IPS-15b (cell line): ENCODE data around the gene PARVB.

Experiments used
- H3K27me3 ChIP-seq: one replicate; pipeline ENCODE4 v1.6.1; 2013; ENCODE audit warnings: low read length; ENCODE audit not compliant: control insufficient read depth, insufficient read depth
- H3K36me3 ChIP-seq: one replicate; pipeline ENCODE4 v1.6.1; 2013; ENCODE audit warnings: low read length; ENCODE audit not compliant: control insufficient read depth, insufficient read depth
- H3K4me1 ChIP-seq: one replicate; pipeline ENCODE4 v1.6.1; 2013; ENCODE audit warnings: mild to moderate bottlenecking, low read length; ENCODE audit not compliant: control insufficient read depth, insufficient read depth
- H3K4me3 ChIP-seq: one replicate; pipeline ENCODE4 v1.5.1; 2013; ENCODE audit warnings: low read depth, low read length
- H3K9ac ChIP-seq: one replicate; pipeline ENCODE4 v1.6.1; 2013; ENCODE audit warnings: low read depth, mild to moderate bottlenecking, low read length
- H3K9me3 ChIP-seq: one replicate; pipeline ENCODE4 v1.6.1; 2013; ENCODE audit warnings: mild to moderate bottlenecking, low read length; ENCODE audit not compliant: control insufficient read depth, insufficient read depth

PARVB gene

GRCh38 chr22:44206330-44206645 lies 182.2 kb downstream of the PARVB start:
- no peak overlapping the region for H3K4me3 ChIP-seq

GRCh38 chr22:44206696-44207095 lies 182.6 kb downstream of the PARVB start:
- Histone ChIP-seq H3K4me3 (no peak overlapping the region), H3K9ac (no peak overlapping the region), H3K36me3 (no peaks in the 10 kb centered on the region), H3K9me3 (no peaks in the 10 kb centered on the region), H3K27me3 (no peaks in the 10 kb centered on the region), H3K4me1 (no peaks in the 10 kb centered on the region)

More at GRCh38 chr22:44206330-44206645, 182.2 kb downstream of the PARVB start:
- no peaks in the 10 kb centered on the region for H3K27me3 ChIP-seq
- H3K36me3 ChIP-seq = no peaks in the 10 kb centered on the region
- H3K9me3 ChIP-seq = no peaks in the 10 kb centered on the region
- H3K9ac ChIP-seq = no peak overlapping the region
- no peaks in the 10 kb centered on the region for H3K4me1 ChIP-seq

GRCh38 chr22:44207173-44207980 lies 183.3 kb downstream of the PARVB start:
- no peaks in the 10 kb centered on the region for H3K4me1 ChIP-seq
- H3K27me3 ChIP-seq = no peaks in the 10 kb centered on the region
- H3K4me3 ChIP-seq = no peak overlapping the region
- H3K36me3 ChIP-seq = no peaks in the 10 kb centered on the region
- H3K9ac ChIP-seq = no peak overlapping the region
- H3K9me3 ChIP-seq = no peaks in the 10 kb centered on the region

GRCh38 chr22:44207981-44208317 lies 183.8 kb downstream of the PARVB start:
- Histone ChIP-seq H3K4me1 (no peaks in the 10 kb centered on the region), H3K9ac (no peak overlapping the region), H3K4me3 (no peak overlapping the region), H3K36me3 (no peaks in the 10 kb centered on the region), H3K27me3 (no peaks in the 10 kb centered on the region), H3K9me3 (no peaks in the 10 kb centered on the region)

GRCh38 chr22:44209343-44209742 lies 185.2 kb downstream of the PARVB start:
- Histone ChIP-seq H3K9me3 (no peaks in the 10 kb centered on the region), H3K4me3 (no peak overlapping the region), H3K27me3 (no peaks in the 10 kb centered on the region), H3K4me1 (no peaks in the 10 kb centered on the region), H3K36me3 (no peaks in the 10 kb centered on the region), H3K9ac (no peak overlapping the region)

- no peaks in the 10 kb centered on the region for H3K4me1 ChIP-seq
- H3K27me3 ChIP-seq = no peaks in the 10 kb centered on the region
- H3K4me3 ChIP-seq = no peak overlapping the region
- no peaks in the 10 kb centered on the region for H3K36me3 ChIP-seq
- H3K9me3 ChIP-seq = no peaks in the 10 kb centered on the region
- no peak overlapping the region for H3K9ac ChIP-seq
These were observed 186.6 kb downstream of the PARVB start for GRCh38 chr22:44210722-44211121.

- Histone ChIP-seq H3K36me3 (no peaks in the 10 kb centered on the region), H3K4me3 (no peak overlapping the region), H3K27me3 (no peaks in the 10 kb centered on the region), H3K9ac (no peak overlapping the region), H3K9me3 (no peaks in the 10 kb centered on the region), H3K4me1 (no peaks in the 10 kb centered on the region)
These were observed 187.3 kb downstream of the PARVB start for GRCh38 chr22:44211256-44211945.

GRCh38 chr22:44211946-44212930 lies 188.1 kb downstream of the PARVB start:
- H3K36me3 ChIP-seq = no peaks in the 10 kb centered on the region
- H3K27me3 ChIP-seq = no peaks in the 10 kb centered on the region
- H3K9ac ChIP-seq = no peak overlapping the region
- H3K9me3 ChIP-seq = no peaks in the 10 kb centered on the region
- H3K4me3 ChIP-seq = no peak overlapping the region
- H3K4me1 ChIP-seq = no peaks in the 10 kb centered on the region

GRCh38 chr22:44212936-44213335 lies 188.8 kb downstream of the PARVB start:
- no peak overlapping the region for H3K4me3 ChIP-seq
- no peaks in the 10 kb centered on the region for H3K4me1 ChIP-seq
- no peaks in the 10 kb centered on the region for H3K36me3 ChIP-seq
- H3K9ac ChIP-seq = no peak overlapping the region
- H3K9me3 ChIP-seq = no peaks in the 10 kb centered on the region
- no peaks in the 10 kb centered on the region for H3K27me3 ChIP-seq

- H3K4me3 ChIP-seq = no peak overlapping the region
- H3K27me3 ChIP-seq = no peaks in the 10 kb centered on the region
- H3K9ac ChIP-seq = no peak overlapping the region
- no peaks in the 10 kb centered on the region for H3K9me3 ChIP-seq
- H3K4me1 ChIP-seq = no peaks in the 10 kb centered on the region
- no peaks in the 10 kb centered on the region for H3K36me3 ChIP-seq
These were observed 189.5 kb downstream of the PARVB start for GRCh38 chr22:44213489-44214043.

- Histone ChIP-seq H3K9ac (no peak overlapping the region), H3K4me3 (no peak overlapping the region), H3K9me3 (no peaks in the 10 kb centered on the region), H3K27me3 (no peaks in the 10 kb centered on the region), H3K4me1 (no peaks in the 10 kb centered on the region), H3K36me3 (no peaks in the 10 kb centered on the region)
These were observed 190.1 kb downstream of the PARVB start for GRCh38 chr22:44214187-44214586.
